Smooth muscle cell (in vitro differentiated cells): ENCODE measurements around the gene CPNE5. TPM values are rescaled to one million over a fixed set of nuclear protein-coding genes. Genes with fewer than 3 reads are reported as not detected.

ENCODE experiments used
- DNase-seq: peaks from one replicate; lab custom pipeline; 2025; ENCODE audit not compliant: unreplicated experiment; lab: John Stamatoyannopoulos, UW
- H2AFZ ChIP-seq: fragments of 200-600 bp; sonication (generic); 2 replicates; pipeline ENCODE4 v1.6.0; 2016; ENCODE audit warnings: antibody characterized with exemption, low read depth, mild to moderate bottlenecking
- H3F3A ChIP-seq: fragments of 200-600 bp; sonication (generic); 2 replicates; pipeline ENCODE4 v1.6.0; 2017; ENCODE audit warnings: antibody characterized with exemption, low read depth
- H3K27ac ChIP-seq: fragments of 200-600 bp; sonication (generic); 2 replicates; pipeline ENCODE4 v1.5.1; 2016; ENCODE audit warnings: low read depth, mild to moderate bottlenecking
- H3K27me3 ChIP-seq: fragments of 200-600 bp; sonication (generic); 2 replicates; pipeline ENCODE4 v1.6.1; 2016; ENCODE audit warnings: low read depth, mild to moderate bottlenecking
- H3K36me3 ChIP-seq: fragments of 200-600 bp; sonication (generic); 2 replicates; pipeline ENCODE4 v1.5.1; 2016; ENCODE audit warnings: low read depth
- H3K4me1 ChIP-seq: fragments of 200-600 bp; sonication (generic); 2 replicates; pipeline ENCODE4 v1.5.1; 2016; ENCODE audit warnings: low read depth
- H3K4me2 ChIP-seq: fragments of 200-600 bp; sonication (generic); 2 replicates; pipeline ENCODE4 v1.6.0; 2016; ENCODE audit warnings: mild to moderate bottlenecking
- H3K4me3 ChIP-seq: fragments of 200-600 bp; sonication (generic); 2 replicates; pipeline ENCODE4 v1.5.1; 2016; ENCODE audit warnings: mild to moderate bottlenecking
- H3K79me2 ChIP-seq: fragments of 200-600 bp; sonication (generic); 2 replicates; pipeline ENCODE4 v1.6.0; 2016; ENCODE audit warnings: low read depth, mild to moderate bottlenecking
- H3K9ac ChIP-seq: fragments of 200-600 bp; sonication (generic); 2 replicates; pipeline ENCODE4 v1.6.0; 2016; ENCODE audit warnings: low read depth
- H3K9me3 ChIP-seq: fragments of 200-600 bp; sonication (generic); replicated peaks from 2 replicates; pipeline ENCODE4 v1.5.1; 2016; ENCODE audit warnings: low read depth
- H4K20me1 ChIP-seq: fragments of 200-600 bp; sonication (generic); 2 replicates; pipeline ENCODE4 v1.6.0; 2016; ENCODE audit warnings: low read depth
- WGBS: methylation state at CpG from one replicate; pipeline ENCODE4 v1.1.7; 2016; ENCODE audit warnings: low lambda C conversion rate; 5-methylcytosine and 5-hydroxymethylcytosine counted together
- polyA plus RNA-seq: library from polyadenylated mRNA; unstranded; fragments of >200 nt; fragmentation: Nextera tagmentation; extraction: Ambion mirVana; gene quantifications from 2 replicates; pipeline ENCODE4 v1.2.1, GENCODE V29; 2016
- total RNA-seq: library from RNA; depleted of rRNA; stranded (reverse); fragments of >200 nt; gene quantifications from 2 replicates; pipeline ENCODE4 v1.2.3, GENCODE V29; 2014
- TF ChIP-seq, protein P1 (sequence below): fragments of 200-600 bp; sonication (generic); IDR thresholded peaks from 2 replicates; pipeline ENCODE4 v1.5.1; 2017; ENCODE audit warnings: borderline replicate concordance, mild to moderate bottlenecking, antibody characterized with exemption; ENCODE audit not compliant: insufficient read depth, poor library complexity, severe bottlenecking

CPNE5 gene
- total and polyA plus RNA-seq, 2 experiments from 2014 or later: 1.0 TPM; not detected in 1

DNA sequence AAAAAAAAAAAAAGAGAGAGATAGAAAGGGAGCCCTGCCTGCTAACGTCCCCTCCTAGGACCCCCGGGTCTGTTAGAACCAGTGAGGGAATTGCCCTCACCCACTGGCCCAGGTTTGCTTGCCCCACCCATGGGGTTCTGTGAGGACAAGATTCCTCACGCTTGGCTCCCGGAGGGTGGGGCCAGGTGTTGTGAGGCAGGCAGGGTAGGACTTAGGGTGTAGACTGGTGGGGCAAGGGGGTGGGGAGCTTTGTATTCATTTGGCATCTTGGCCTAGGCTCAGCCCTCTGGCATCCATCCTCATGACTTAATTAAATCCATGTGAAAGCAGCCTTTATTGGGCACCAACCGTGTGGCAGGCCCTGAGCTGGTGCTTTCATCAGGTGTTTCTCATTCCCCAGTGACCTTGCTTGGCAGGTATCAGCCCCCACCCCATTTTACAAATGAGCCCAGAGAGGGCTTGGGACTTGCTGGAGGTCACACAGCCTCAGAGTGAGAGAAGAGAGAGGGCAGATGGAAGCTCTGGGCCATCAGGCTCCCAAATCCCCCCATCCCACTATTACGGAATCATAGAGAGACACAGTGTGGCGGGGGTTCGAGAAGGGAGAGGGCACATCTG lies 122.7 kb downstream of the CPNE5 start:
- Histone ChIP-seq H3K27ac (no peak overlapping the region), H3K36me3 (no peaks in the 10 kb centered on the region), H3K9me3 (no peaks in the 10 kb centered on the region), H3K4me2 (no peak overlapping the region), H3K79me2 (no peaks in the 10 kb centered on the region), H3K4me3 (no peak overlapping the region), H2AFZ (no peak overlapping the region), H3K9ac (no peak overlapping the region), H4K20me1 (no peaks in the 10 kb centered on the region), H3K27me3 (no peaks in the 10 kb centered on the region), H3K4me1 (no peaks in the 10 kb centered on the region), H3F3A (no peaks in the 10 kb centered on the region)
- DNase-seq: no peak
- TF ChIP-seq, protein P1, sequence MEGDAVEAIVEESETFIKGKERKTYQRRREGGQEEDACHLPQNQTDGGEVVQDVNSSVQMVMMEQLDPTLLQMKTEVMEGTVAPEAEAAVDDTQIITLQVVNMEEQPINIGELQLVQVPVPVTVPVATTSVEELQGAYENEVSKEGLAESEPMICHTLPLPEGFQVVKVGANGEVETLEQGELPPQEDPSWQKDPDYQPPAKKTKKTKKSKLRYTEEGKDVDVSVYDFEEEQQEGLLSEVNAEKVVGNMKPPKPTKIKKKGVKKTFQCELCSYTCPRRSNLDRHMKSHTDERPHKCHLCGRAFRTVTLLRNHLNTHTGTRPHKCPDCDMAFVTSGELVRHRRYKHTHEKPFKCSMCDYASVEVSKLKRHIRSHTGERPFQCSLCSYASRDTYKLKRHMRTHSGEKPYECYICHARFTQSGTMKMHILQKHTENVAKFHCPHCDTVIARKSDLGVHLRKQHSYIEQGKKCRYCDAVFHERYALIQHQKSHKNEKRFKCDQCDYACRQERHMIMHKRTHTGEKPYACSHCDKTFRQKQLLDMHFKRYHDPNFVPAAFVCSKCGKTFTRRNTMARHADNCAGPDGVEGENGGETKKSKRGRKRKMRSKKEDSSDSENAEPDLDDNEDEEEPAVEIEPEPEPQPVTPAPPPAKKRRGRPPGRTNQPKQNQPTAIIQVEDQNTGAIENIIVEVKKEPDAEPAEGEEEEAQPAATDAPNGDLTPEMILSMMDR: no peak
- 93% methylated on average over 8 of the region's 8 CpGs for WGBS

DNA sequence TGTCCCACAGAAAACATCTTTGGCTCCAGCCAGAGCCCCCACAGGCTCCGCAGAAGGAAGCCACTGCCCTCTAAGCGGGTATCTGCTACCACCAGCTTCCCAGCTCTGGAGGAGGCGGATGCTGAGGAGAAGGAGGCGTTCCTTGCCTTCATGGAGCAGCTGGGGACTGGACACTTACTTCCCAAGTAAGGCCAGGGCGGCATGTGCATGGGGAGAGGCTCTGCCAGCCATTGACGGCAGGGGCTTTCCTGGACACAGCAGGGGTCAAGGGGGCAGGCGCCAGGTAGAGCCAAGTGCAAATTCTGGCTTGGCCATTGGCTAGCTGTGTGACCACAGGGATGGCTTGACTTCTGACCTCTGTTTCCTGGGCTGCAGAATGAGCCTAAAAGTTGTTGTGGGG lies 123.8 kb downstream of the CPNE5 start:
- H3K27me3 ChIP-seq: no peaks in the 10 kb centered on the region
- DNase-seq: no peak
- 84% methylated on average over 7 of the region's 7 CpGs for WGBS
- H3K36me3 ChIP-seq: no peaks in the 10 kb centered on the region
- no peaks in the 10 kb centered on the region for H3F3A ChIP-seq
- H3K9ac ChIP-seq: no peak overlapping the region
- no peaks in the 10 kb centered on the region for H3K79me2 ChIP-seq
- no peak overlapping the region for H3K4me2 ChIP-seq
- TF ChIP-seq, protein P1: no peak
- no peaks in the 10 kb centered on the region for H3K9me3 ChIP-seq
- H3K27ac ChIP-seq: no peak overlapping the region
- H3K4me3 ChIP-seq: no peak overlapping the region
- no peaks in the 10 kb centered on the region for H3K4me1 ChIP-seq
- no peaks in the 10 kb centered on the region for H4K20me1 ChIP-seq
- no peak overlapping the region for H2AFZ ChIP-seq

DNA sequence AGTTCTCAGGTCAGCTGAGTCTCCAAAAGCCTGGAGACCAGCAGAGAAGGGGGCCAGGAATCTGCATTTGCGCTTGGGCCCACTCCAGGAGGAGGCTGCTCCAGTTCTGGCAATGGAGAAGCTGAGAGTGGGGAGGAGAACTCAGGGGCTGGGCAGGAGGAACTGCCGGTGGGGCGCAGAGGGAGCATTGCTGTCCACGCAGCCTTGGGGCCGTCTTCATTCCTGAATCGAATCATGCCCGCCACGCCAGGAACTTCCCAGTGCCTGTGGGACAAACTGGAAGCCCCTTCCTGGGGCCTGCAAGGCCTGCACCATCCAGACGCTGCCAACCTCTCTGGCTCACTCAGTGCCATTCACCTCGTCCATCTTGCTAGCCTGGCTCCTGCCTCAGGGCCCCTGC lies 124.7 kb downstream of the CPNE5 start:
- no peaks in the 10 kb centered on the region for H3K79me2 ChIP-seq
- 93% methylated on average over 6 of the region's 10 CpGs for WGBS
- H3K4me1 ChIP-seq: no peaks in the 10 kb centered on the region
- H3K9me3 ChIP-seq: no peaks in the 10 kb centered on the region
- H3K27ac ChIP-seq: no peak overlapping the region
- no peaks in the 10 kb centered on the region for H3K36me3 ChIP-seq
- no peaks in the 10 kb centered on the region for H3K27me3 ChIP-seq
- H3K4me3 ChIP-seq: no peak overlapping the region
- TF ChIP-seq, protein P1: no peak
- no peak overlapping the region for H3K9ac ChIP-seq
- no peaks in the 10 kb centered on the region for H4K20me1 ChIP-seq
- H3F3A ChIP-seq: no peaks in the 10 kb centered on the region
- no peak overlapping the region for H3K4me2 ChIP-seq
- DNase-seq: no peak
- H2AFZ ChIP-seq: no peak overlapping the region

DNA sequence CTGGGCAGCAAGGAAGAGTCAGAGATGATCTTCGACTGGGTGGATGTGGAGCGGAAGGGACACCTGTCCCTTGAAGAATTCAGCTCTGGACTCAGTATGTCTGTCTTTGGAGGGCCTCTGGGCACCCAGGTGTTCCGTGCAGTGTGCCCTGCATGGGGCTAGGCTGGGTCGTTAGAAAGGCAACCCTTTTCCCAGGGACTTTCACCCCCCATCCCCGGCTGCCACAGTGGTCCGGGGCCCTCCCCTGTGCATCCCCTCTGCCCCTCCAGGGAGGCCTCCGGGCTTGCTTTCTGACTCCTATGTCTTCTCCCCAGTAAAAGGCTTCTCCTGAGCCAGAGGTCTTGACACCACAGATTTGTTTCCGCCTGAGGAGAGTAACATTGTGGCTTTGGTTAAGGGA lies 125.4 kb downstream of the CPNE5 start:
- H2AFZ ChIP-seq: no peak overlapping the region
- no peak for DNase-seq
- no peaks in the 10 kb centered on the region for H4K20me1 ChIP-seq
- no peaks in the 10 kb centered on the region for H3K27me3 ChIP-seq
- H3F3A ChIP-seq: no peaks in the 10 kb centered on the region
- H3K27ac ChIP-seq: no peak overlapping the region
- no peaks in the 10 kb centered on the region for H3K4me1 ChIP-seq
- H3K9me3 ChIP-seq: no peaks in the 10 kb centered on the region
- no peaks in the 10 kb centered on the region for H3K79me2 ChIP-seq
- no peak overlapping the region for H3K4me2 ChIP-seq
- no peaks in the 10 kb centered on the region for H3K36me3 ChIP-seq
- no peak overlapping the region for H3K9ac ChIP-seq
- 92% methylated on average over 8 of the region's 8 CpGs for WGBS
- H3K4me3 ChIP-seq: no peak overlapping the region
- TF ChIP-seq, protein P1: no peak
